IPS-20b (cell line): ENCODE results near the gene KANK4.
A peak's percentile ranks its signal among the peaks of the same experiment; 100 is the strongest.

ENCODE experiments used
- H3K27ac ChIP-seq: one replicate; pipeline ENCODE4 v1.5.1; 2013; ENCODE audit warnings: low read length
- H3K27me3 ChIP-seq: 2 replicates; pipeline ENCODE4 v1.6.1; 2013; ENCODE audit warnings: mild to moderate bottlenecking, low read length, inconsistent platforms; ENCODE audit not compliant: insufficient read depth
- H3K36me3 ChIP-seq: 2 replicates; pipeline ENCODE4 v1.6.1; 2013; ENCODE audit warnings: low read depth, mild to moderate bottlenecking, inconsistent platforms, low read length, moderate library complexity; ENCODE audit not compliant: insufficient read depth
- H3K4me1 ChIP-seq: 2 replicates; pipeline ENCODE4 v1.6.1; 2013; ENCODE audit warnings: mild to moderate bottlenecking, control low read depth, inconsistent platforms, low read length, moderate library complexity; ENCODE audit not compliant: insufficient read depth
- H3K4me3 ChIP-seq: 2 replicates; pipeline ENCODE4 v1.5.1; 2013; ENCODE audit warnings: mild to moderate bottlenecking, low read length, inconsistent platforms
- H3K9ac ChIP-seq: 2 replicates; pipeline ENCODE4 v1.6.1; 2013; ENCODE audit warnings: low read depth, mild to moderate bottlenecking, inconsistent platforms, low read length, moderate library complexity
- H3K9me3 ChIP-seq: 2 replicates; pipeline ENCODE4 v1.6.1; 2013; ENCODE audit warnings: mild to moderate bottlenecking, low read depth, low read length, inconsistent platforms; ENCODE audit not compliant: insufficient read depth

Gene KANK4

GRCh38 chr1:62210960-62211359 is 108.3 kb downstream of the KANK4 start:
- H3K4me1 ChIP-seq, result no peaks in the 10 kb centered on the region
- no peak overlapping the region for H3K4me3 ChIP-seq
- H3K27ac ChIP-seq, result no peak overlapping the region
- H3K9me3 ChIP-seq, result peaks cover 10% of the 10 kb centered on the region; the same call in 1 of the 2 replicates
- no peaks in the 10 kb centered on the region for H3K27me3 ChIP-seq
- no peak overlapping the region for H3K9ac ChIP-seq
- peaks cover 63% of the 10 kb centered on the region for H3K36me3 ChIP-seq

GRCh38 chr1:62209931-62210595 is 109.2 kb downstream of the KANK4 start:
- Histone ChIP-seq H3K9ac (no peak overlapping the region), H3K27me3 (no peaks in the 10 kb centered on the region), H3K9me3 (peaks cover 10% of the 10 kb centered on the region; the same call in 1 of the 2 replicates), H3K27ac (no peak overlapping the region), H3K4me3 (no peak overlapping the region), H3K4me1 (no peaks in the 10 kb centered on the region), H3K36me3 (peaks cover 71% of the 10 kb centered on the region)

- H3K4me1 ChIP-seq, result 0 out of 2 replicates have a peak, but pooled peaks cover 3% of the 10 kb centered on the region
- H3K27ac ChIP-seq, result no peak overlapping the region
- no peak overlapping the region for H3K9ac ChIP-seq
These were observed 110.3 kb downstream of the KANK4 start for GRCh38 chr1:62208970-62209369.

GRCh38 chr1:62208087-62208486 is 111.1 kb downstream of the KANK4 start:
- Histone ChIP-seq H3K4me1 (0 out of 2 replicates have a peak, but pooled peaks cover 3% of the 10 kb centered on the region), H3K27ac (no peak overlapping the region), H3K4me3 (no peak overlapping the region), H3K9me3 (peaks cover 10% of the 10 kb centered on the region; the same call in 1 of the 2 replicates), H3K9ac (no peak overlapping the region), H3K36me3 (peaks cover 90% of the 10 kb centered on the region), H3K27me3 (no peaks in the 10 kb centered on the region)

More at GRCh38 chr1:62208970-62209369, 110.3 kb downstream of the KANK4 start:
- peaks cover 82% of the 10 kb centered on the region for H3K36me3 ChIP-seq
- H3K27me3 ChIP-seq, result no peaks in the 10 kb centered on the region
- peaks cover 10% of the 10 kb centered on the region; the same call in 1 of the 2 replicates for H3K9me3 ChIP-seq
- H3K4me3 ChIP-seq, result no peak overlapping the region

- H3K27me3 ChIP-seq, result no peaks in the 10 kb centered on the region
- H3K4me3 ChIP-seq, result no peak overlapping the region
- H3K27ac ChIP-seq, result no peak overlapping the region
- H3K9me3 ChIP-seq, result peaks cover 10% of the 10 kb centered on the region; the same call in 1 of the 2 replicates
- peaks cover 96% of the 10 kb centered on the region for H3K36me3 ChIP-seq
- 0 out of 2 replicates have a peak, but pooled peaks cover 3% of the 10 kb centered on the region for H3K4me1 ChIP-seq
- H3K9ac ChIP-seq, result no peak overlapping the region
These were observed 112.0 kb downstream of the KANK4 start for GRCh38 chr1:62207187-62207586.

- peak overlapping the region; percentile 74 for H3K9ac ChIP-seq
- peak overlapping the region; percentile 65 for H3K4me3 ChIP-seq
- H3K36me3 ChIP-seq, result peaks cover 76% of the 10 kb centered on the region
- H3K9me3 ChIP-seq, result no peaks in the 10 kb centered on the region
- H3K27ac ChIP-seq, result peak overlapping the region; percentile 11
- H3K27me3 ChIP-seq, result peaks cover 7% of the 10 kb centered on the region; the same call in 1 of the 2 replicates
- H3K4me1 ChIP-seq, result peaks cover 13% of the 10 kb centered on the region; the same call in 1 of the 2 replicates
These were observed 120.5 kb downstream of the KANK4 start for GRCh38 chr1:62198781-62199125.

GRCh38 chr1:62198069-62198780 is 121.0 kb downstream of the KANK4 start:
- Histone ChIP-seq H3K36me3 (peaks cover 71% of the 10 kb centered on the region), H3K27me3 (peaks cover 7% of the 10 kb centered on the region; the same call in 1 of the 2 replicates), H3K4me1 (peaks cover 13% of the 10 kb centered on the region; the same call in 1 of the 2 replicates), H3K9me3 (no peaks in the 10 kb centered on the region), H3K4me3 (peak overlapping the region; percentile 65), H3K27ac (peak overlapping the region; percentile 11), H3K9ac (peak overlapping the region; percentile 80)

- peak overlapping the region; percentile 94 for H3K4me3 ChIP-seq
- H3K27ac ChIP-seq, result peak overlapping the region; percentile 90
- peak overlapping the region; percentile 98 for H3K9ac ChIP-seq
- H3K36me3 ChIP-seq, result peaks cover 50% of the 10 kb centered on the region
- H3K4me1 ChIP-seq, result peaks cover 13% of the 10 kb centered on the region; the same call in 1 of the 2 replicates
- H3K27me3 ChIP-seq, result peaks cover 7% of the 10 kb centered on the region; the same call in 1 of the 2 replicates
- no peaks in the 10 kb centered on the region for H3K9me3 ChIP-seq
These were observed 123.0 kb downstream of the KANK4 start for GRCh38 chr1:62196086-62196690.

GRCh38 chr1:62194651-62195544 is 124.3 kb downstream of the KANK4 start, which contains the start of gene L1TD1:
Gene L1TD1, plus strand, starts transcription at chr1:62194849. Its CDS starts 11,780 bp downstream, at chr1:62206629.
- peaks cover 13% of the 10 kb centered on the region; the same call in 1 of the 2 replicates for H3K4me1 ChIP-seq
- H3K27ac ChIP-seq, result peak within 1 kb of the TSS; percentile 92
- H3K36me3 ChIP-seq, result peaks cover 39% of the 10 kb centered on the region
- H3K9me3 ChIP-seq, result no peaks in the 10 kb centered on the region
- peak within 1 kb of the TSS; percentile 94 for H3K4me3 ChIP-seq
- H3K9ac ChIP-seq, result peak within 1 kb of the TSS; percentile 98
- peaks cover 7% of the 10 kb centered on the region; the same call in 1 of the 2 replicates for H3K27me3 ChIP-seq

GRCh38 chr1:62188111-62188510 is 131.1 kb downstream of the KANK4 start:
- Histone ChIP-seq H3K27me3 (no peaks in the 10 kb centered on the region), H3K9me3 (no peaks in the 10 kb centered on the region), H3K27ac (no peak overlapping the region), H3K36me3 (no peaks in the 10 kb centered on the region), H3K4me1 (peaks cover 8% of the 10 kb centered on the region), H3K9ac (no peak overlapping the region), H3K4me3 (no peak overlapping the region)

GRCh38 chr1:62187548-62187947 is 131.7 kb downstream of the KANK4 start:
- Histone ChIP-seq H3K27me3 (no peaks in the 10 kb centered on the region), H3K4me3 (no peak overlapping the region), H3K9ac (no peak overlapping the region), H3K27ac (no peak overlapping the region), H3K4me1 (peaks cover 13% of the 10 kb centered on the region), H3K9me3 (no peaks in the 10 kb centered on the region), H3K36me3 (no peaks in the 10 kb centered on the region)
